ENCODE results near the gene MUSK.
A peak's percentile ranks its signal among the peaks of the same experiment; 100 is the strongest.

MUSK gene

DNA sequence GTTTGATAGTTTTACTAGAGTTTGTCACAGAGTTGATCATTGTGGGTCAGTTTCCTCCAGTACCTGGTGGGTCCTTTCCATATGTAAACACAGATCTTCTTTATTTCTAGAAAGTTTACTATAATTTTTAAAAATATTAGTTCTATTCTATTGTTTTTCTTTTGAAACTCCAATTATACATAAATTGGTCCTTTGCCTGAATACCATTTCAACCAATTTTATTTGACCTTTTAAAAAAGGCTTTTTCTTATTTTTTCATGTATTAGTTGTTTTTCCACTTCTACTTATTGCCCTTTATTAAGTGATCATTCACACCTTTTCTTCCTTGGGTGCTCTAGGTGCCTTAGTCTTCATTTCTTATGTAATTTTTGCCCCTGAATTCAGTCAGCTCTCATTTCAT is 33.0 kb upstream of the MUSK start:
- TF ChIP-seq, protein P1, sequence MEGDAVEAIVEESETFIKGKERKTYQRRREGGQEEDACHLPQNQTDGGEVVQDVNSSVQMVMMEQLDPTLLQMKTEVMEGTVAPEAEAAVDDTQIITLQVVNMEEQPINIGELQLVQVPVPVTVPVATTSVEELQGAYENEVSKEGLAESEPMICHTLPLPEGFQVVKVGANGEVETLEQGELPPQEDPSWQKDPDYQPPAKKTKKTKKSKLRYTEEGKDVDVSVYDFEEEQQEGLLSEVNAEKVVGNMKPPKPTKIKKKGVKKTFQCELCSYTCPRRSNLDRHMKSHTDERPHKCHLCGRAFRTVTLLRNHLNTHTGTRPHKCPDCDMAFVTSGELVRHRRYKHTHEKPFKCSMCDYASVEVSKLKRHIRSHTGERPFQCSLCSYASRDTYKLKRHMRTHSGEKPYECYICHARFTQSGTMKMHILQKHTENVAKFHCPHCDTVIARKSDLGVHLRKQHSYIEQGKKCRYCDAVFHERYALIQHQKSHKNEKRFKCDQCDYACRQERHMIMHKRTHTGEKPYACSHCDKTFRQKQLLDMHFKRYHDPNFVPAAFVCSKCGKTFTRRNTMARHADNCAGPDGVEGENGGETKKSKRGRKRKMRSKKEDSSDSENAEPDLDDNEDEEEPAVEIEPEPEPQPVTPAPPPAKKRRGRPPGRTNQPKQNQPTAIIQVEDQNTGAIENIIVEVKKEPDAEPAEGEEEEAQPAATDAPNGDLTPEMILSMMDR (IDR thresholded peaks at IDR 0.05; ENCODE audit: low read length, missing control alignments) = no peak
- H3K4me3 ChIP-seq (replicated peaks; ENCODE audit: low read depth, low read length) = no peak overlapping the region
- DNase-seq (ENCODE audit: low read depth) = no peak

DNA sequence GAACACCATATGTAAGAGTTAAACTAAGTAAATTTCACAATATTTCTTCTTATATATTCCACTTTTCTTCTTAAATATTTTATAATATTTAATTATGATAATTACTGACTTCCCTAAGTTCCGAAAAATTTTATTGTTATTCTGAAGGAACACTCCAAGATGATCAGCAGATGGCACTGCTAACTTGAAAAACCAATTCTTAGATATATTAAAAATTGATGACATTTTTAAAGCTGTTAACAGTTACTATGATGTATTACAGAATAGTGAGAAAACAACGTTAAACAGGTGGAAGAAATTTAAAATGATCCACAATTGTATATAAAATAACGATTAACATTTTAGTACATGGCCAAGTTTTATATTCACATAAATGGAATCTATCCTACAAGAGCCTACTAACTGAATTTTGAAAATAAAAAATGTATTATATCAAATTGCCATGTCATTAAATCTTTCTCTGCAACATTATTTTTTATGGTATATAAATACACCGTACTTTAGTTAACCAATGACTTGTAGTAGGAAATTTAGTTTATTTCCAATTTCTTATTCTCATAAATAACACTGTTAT is 30.1 kb upstream of the MUSK start:
- TF ChIP-seq, protein P1 (IDR thresholded peaks at IDR 0.05; ENCODE audit: low read length, missing control alignments) = peak; percentile 44
- no peak overlapping the region for H3K4me3 ChIP-seq (replicated peaks; ENCODE audit: low read depth, low read length)
- peak; percentile 71 for DNase-seq (ENCODE audit: low read depth)

DNA sequence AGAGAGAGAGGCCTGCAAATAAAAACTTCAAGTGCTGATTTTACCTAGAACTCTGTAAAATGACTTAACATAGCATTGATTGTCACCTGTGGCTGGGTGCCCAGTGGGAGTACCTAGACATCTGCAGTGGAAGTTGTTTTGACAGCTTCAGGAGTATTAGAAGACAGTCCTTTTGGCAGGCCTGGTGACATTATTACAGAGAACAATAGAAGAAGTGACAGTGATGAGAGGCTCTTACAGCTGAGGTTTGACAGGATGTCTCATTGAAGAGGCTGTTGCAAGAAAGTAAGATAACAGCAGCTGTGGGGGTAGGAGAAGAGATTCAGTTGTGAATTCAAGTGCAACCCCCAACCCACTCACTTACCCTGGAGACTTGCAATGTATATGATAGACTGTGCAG is 27.9 kb upstream of the MUSK start:
- no peak overlapping the region for H3K4me3 ChIP-seq (replicated peaks; ENCODE audit: low read depth, low read length)
- TF ChIP-seq, protein P1 (IDR thresholded peaks at IDR 0.05; ENCODE audit: low read length, missing control alignments) = no peak
- peak; percentile 57 for DNase-seq (ENCODE audit: low read depth)

DNA sequence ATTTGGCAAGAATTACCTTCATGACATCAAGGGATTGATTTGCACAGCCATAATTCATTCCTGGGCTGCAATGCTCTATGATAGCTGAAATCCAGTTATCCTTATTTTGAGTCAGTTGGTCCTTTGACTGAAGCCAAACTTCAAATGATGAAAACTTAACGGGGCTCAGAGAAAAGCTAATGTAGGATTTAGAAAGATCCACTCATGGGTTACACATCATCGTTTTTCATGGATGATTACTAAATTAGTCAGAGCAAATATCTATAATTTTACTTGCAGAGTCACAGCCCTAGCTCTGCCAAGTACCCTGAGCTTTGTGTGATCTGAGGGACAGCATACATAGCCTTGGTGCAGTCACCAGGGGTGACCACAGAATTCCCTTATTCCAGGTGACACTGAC is 27.3 kb upstream of the MUSK start:
- no peak overlapping the region for H3K4me3 ChIP-seq (replicated peaks; ENCODE audit: low read depth, low read length)
- TF ChIP-seq, protein P1 (IDR thresholded peaks at IDR 0.05; ENCODE audit: low read length, missing control alignments) = no peak
- no peak for DNase-seq (ENCODE audit: low read depth)

DNA sequence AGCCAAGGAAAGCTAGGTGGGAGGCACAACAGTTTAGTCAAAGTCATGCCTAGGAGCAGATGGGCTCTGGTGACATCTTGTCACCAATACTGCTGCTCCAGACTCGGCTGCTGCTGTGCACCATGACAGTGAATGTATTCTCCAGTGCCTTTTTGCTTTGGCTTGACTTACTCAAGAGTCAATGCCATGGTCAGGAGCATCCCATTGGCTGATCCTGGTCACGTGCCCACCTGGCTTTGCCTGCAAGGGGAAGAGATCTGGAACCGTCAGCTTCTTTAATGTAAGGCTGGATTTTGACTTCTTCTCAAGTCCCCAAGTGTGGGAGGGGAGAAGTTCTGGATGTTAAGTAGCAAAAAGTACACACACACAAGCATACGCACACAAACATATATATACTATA is 19.9 kb upstream of the MUSK start:
- TF ChIP-seq, protein P1 (IDR thresholded peaks at IDR 0.05; ENCODE audit: low read length, missing control alignments) = no peak
- no peak for DNase-seq (ENCODE audit: low read depth)
- no peak overlapping the region for H3K4me3 ChIP-seq (replicated peaks; ENCODE audit: low read depth, low read length)

DNA sequence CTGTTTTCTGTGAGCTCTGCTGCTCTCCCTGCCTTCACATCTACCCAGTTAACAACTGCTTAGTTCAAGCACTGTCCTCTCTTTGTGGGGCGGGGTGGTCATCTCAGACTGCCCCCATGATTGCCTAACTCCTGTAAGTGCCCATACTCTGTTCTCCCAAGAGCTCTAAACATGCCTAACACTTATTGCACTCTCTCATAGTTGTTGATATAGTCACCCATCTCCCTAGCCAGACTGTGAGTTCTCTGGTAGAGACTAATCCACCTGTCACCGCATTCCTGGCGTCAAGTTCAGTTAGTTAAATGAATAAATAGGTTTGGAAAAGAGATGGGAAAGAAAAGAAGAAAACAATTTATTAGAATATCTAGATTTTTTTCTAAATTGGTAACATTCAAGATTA is 18.3 kb upstream of the MUSK start:
- no peak overlapping the region for H3K4me3 ChIP-seq (replicated peaks; ENCODE audit: low read depth, low read length)
- TF ChIP-seq, protein P1 (IDR thresholded peaks at IDR 0.05; ENCODE audit: low read length, missing control alignments) = no peak
- DNase-seq (ENCODE audit: low read depth) = peak; percentile 35

DNA sequence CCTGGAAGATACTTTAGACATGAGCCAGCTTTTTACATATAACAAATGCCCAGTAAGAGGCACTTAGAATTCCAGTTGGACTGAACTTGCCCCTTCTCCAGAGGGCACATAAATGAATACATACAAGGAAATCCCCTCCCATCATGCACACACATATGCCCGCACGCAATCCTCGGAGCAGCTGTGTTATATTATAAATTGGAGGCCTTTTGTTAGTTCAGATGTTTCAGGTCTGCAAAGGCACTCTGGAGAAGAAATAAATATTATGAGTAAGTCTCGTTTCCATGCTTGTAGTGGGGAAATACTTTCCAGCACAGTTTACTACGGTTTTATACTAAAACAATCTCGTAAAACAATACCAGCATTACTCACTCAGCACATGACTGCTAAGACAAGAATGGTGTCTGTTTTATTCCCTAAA is 17.6 kb upstream of the MUSK start:
- peak; percentile 94 for DNase-seq (ENCODE audit: low read depth)
- TF ChIP-seq, protein P1 (IDR thresholded peaks at IDR 0.05; ENCODE audit: low read length, missing control alignments) = no peak
- no peak overlapping the region for H3K4me3 ChIP-seq (replicated peaks; ENCODE audit: low read depth, low read length)

Measured in fibroblast of pulmonary artery (primary cell).